ENCODE data around the gene EGFR. TPM values are rescaled to one million over a fixed set of nuclear protein-coding genes. Genes with fewer than 3 reads are reported as not detected.

Gene EGFR
- total RNA-seq, 3 donors from 2014 or later: 63.6 to 96.3 (median 72.5) TPM

DNA sequence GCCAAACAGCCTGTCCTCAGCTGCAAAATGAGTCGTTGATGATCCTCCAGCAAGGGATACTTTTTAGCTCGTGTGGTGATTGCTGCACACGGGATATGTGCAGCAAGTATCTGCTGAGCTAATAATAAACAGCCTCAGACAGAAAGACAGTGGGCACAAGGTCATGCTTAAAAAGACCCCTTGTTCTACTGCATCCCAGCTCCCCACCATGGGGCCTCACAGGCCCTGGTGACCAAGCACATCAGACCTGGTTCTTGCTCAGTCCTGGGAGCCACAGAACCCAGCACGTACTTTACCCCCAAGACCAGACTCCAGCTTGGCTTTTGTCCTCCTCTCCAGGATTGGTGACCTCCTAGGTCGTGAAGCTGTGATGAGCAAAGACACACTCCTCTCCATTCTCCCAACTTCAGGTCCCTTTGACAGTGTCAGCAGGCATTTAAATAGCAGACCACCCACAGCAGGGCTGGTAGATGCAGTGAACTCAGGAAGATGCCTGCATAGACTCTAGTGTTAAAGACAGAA, 50.5 kb downstream of the EGFR start:
- TF ChIP-seq CTCF (IDR thresholded peaks at IDR 0.05): no peak
- H3K4me1 ChIP-seq (ENCODE audit: low read depth): peaks cover 38% of the 10 kb centered on the region
- no peaks in the 10 kb centered on the region for H3K36me3 ChIP-seq (ENCODE audit: low read depth)
- H3K4me3 ChIP-seq: no peak overlapping the region
- intact Hi-C loops (cut with DNase I, micrococcal nuclease): no loop called here
- DNase-seq (no peak), ATAC-seq (no peak)
- H3K9me3 ChIP-seq: no peaks in the 10 kb centered on the region

DNA sequence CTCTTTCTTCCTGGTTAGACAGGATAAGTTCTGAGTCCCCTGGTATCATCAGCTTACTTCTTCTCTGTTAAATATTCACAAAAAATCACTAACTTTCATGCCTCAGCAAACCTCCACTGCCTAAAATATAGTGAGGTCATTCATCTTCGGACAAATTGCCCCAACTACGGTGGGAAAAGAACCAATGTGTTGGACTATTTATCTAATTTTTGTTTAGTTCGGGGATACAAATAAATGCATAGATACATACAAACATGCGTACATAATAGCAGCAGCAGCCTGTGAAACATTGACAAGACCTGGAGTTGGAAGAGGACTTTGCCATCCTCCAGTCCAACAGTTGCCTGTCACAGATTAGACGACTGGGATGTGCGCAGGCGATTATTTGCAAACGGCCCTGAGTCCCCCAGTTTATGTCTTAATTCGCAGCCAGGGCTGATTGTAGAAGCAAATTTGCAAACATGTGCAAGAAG, 51.5 kb downstream of the EGFR start:
- H3K9me3 ChIP-seq: no peaks in the 10 kb centered on the region
- TF ChIP-seq CTCF (IDR thresholded peaks at IDR 0.05): no peak
- intact Hi-C loops (cut with DNase I, micrococcal nuclease): loop anchor here in 1 of 2 donors (10.0 kb wide), 1 partner anchor 54 kb away; no protein-coding TSS in a partner anchor
- DNase-seq (no peak), ATAC-seq (no peak)
- no peak overlapping the region for H3K4me3 ChIP-seq
- no peaks in the 10 kb centered on the region for H3K36me3 ChIP-seq (ENCODE audit: low read depth)
- peaks cover 39% of the 10 kb centered on the region for H3K4me1 ChIP-seq (ENCODE audit: low read depth)

DNA sequence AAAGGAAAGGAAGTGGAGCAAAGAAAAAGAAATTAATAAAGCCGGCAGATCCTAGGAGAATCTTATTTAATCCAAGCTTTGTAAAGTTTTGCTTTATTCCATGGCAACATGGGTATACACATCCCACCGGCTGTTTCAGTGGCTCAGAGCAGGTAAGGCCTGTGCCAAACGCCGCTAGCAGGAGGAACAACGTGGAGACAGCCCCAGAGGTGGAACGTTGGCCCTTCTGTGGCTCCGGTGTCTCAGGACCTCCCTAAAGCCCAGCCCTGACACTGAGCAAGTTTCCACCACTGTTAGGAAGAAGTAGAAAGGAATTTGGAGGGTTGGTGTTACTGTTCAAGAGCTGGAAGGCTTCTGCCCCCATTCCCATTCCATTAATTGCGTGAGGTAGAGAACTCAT, 52.0 kb downstream of the EGFR start:
- DNase-seq: no peak
- intact Hi-C loops (cut with DNase I, micrococcal nuclease): loop anchor here in 1 of 2 donors (10.0 kb wide), 1 partner anchor 54 kb away; no protein-coding TSS in a partner anchor
- H3K9me3 ChIP-seq: no peaks in the 10 kb centered on the region
- no peak overlapping the region for H3K4me3 ChIP-seq
- no peaks in the 10 kb centered on the region for H3K36me3 ChIP-seq (ENCODE audit: low read depth)
- no peak for ATAC-seq
- H3K4me1 ChIP-seq (ENCODE audit: low read depth): peaks cover 45% of the 10 kb centered on the region
- no peak for TF ChIP-seq CTCF (IDR thresholded peaks at IDR 0.05)

- ATAC-seq (no peak), DNase-seq (no peak)
- no peak for TF ChIP-seq CTCF (IDR thresholded peaks at IDR 0.05)
- H3K9me3 ChIP-seq: no peaks in the 10 kb centered on the region
- H3K4me3 ChIP-seq: no peak overlapping the region
- H3K4me1 ChIP-seq (ENCODE audit: low read depth): peaks cover 52% of the 10 kb centered on the region
- intact Hi-C loops (cut with DNase I, micrococcal nuclease): loop anchor here in 1 of 2 donors (10.0 kb wide), 1 partner anchor 53 kb away; no protein-coding TSS in a partner anchor
- no peaks in the 10 kb centered on the region for H3K36me3 ChIP-seq (ENCODE audit: low read depth)
Measured at GRCh38 chr7:55071411-55072175, 52.8 kb downstream of the EGFR start.

DNA sequence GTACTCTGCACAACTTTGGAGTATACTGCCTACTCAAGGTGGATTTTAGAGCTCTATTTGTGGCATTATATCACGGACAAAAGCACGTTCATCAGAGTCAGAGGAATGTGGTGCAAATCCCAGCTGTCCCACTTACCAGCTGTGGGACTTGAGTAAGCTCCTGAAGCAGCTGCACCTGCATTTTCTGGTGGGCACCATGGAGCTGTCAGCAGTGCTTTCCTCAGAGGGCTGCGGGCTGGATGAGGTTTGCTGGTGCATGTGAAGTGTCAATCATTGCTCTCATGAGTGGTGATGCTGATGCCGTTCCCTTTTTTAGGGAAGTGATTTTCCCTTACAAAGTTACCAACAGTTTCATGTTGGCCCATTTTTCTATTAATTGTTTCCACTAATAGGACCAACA, 53.4 kb downstream of the EGFR start:
- no peak for TF ChIP-seq CTCF (IDR thresholded peaks at IDR 0.05)

More for the DNA sequence above, 53.4 kb downstream of the EGFR start:
- DNase-seq (no peak), ATAC-seq (no peak)
- H3K9me3 ChIP-seq: no peaks in the 10 kb centered on the region
- H3K36me3 ChIP-seq (ENCODE audit: low read depth): no peaks in the 10 kb centered on the region
- no peak overlapping the region for H3K4me3 ChIP-seq
- H3K4me1 ChIP-seq (ENCODE audit: low read depth): peaks cover 59% of the 10 kb centered on the region
- intact Hi-C loops (cut with DNase I, micrococcal nuclease): loop anchor here in 1 of 2 donors (10.0 kb wide), 1 partner anchor 53 kb away; no protein-coding TSS in a partner anchor
